Endothelial cell of umbilical vein (primary cell): ENCODE results near the gene CMTR1. TPM values are rescaled to one million over a fixed set of nuclear protein-coding genes. Genes with fewer than 3 reads are reported as not detected.

Experiments
- BruUV-seq: library from RNA; stranded (reverse); fragments of 400-500 nt; replicated peaks from 2 replicates; lab custom pipeline; 2021; lab: Mats Ljungman, UMichigan
- CTCF ChIA-PET: fragments of 300-600, 350-600 bp; sonication (Branson Sonifier 250); formaldehyde crosslinking; loops from one replicate; lab custom pipeline; 2021; ENCODE audit warnings: antibody characterized with exemption, inconsistent platforms; lab: Charles Lee
- POLR2A ChIA-PET: fragments of 300-600, 350-600 bp; sonication (Branson Sonifier 250); formaldehyde crosslinking; loops from one replicate; lab custom pipeline; 2021; ENCODE audit warnings: antibody characterized with exemption, inconsistent platforms; lab: Charles Lee
- DNase-seq: peaks from one replicate; pipeline ENCODE4 v3.0.0-alpha.2; 2011; ENCODE audit warnings: low read depth, low spot score
- FAIRE-seq: peaks from 2 replicates; lab custom pipeline; 2011; peaks lifted over from hg19 to GRCh38; lab: Jason Lieb, UNC
- H2AFZ ChIP-seq: 2 replicates; pipeline ENCODE4 v1.6.0; 2012; ENCODE audit warnings: low read depth, low read length, control low read depth, inconsistent platforms
- H3K27ac ChIP-seq: 2 replicates; pipeline ENCODE4 v1.5.1; 2011; ENCODE audit warnings: low read depth, mild to moderate bottlenecking, control low read depth, low read length, moderate library complexity; ENCODE audit not compliant: insufficient read depth
- H3K27me3 ChIP-seq, 2 experiments: 2 replicates each; pipeline versions ENCODE4 v1.6.0 to v1.6.1; 2011; ENCODE audit warnings: low read length in 2 of 2, mixed read lengths in 1 of 2; ENCODE audit not compliant: control insufficient read depth in 2 of 2, insufficient read depth in 2 of 2
- H3K36me3 ChIP-seq, 2 experiments: 2 replicates in 1 of 2; 3 replicates in 1 of 2; pipeline ENCODE4 v1.5.1; 2011; ENCODE audit warnings: low read length in 2 of 2, mild to moderate bottlenecking in 1 of 2, moderate library complexity in 1 of 2; ENCODE audit not compliant: control insufficient read depth in 2 of 2, insufficient read depth in 2 of 2; ENCODE audit errors: extremely low read depth in 1 of 2
- H3K4me1 ChIP-seq: 3 replicates; pipeline ENCODE4 v1.5.1; 2011; ENCODE audit warnings: mild to moderate bottlenecking, low read length; ENCODE audit not compliant: control insufficient read depth, insufficient read depth; ENCODE audit errors: extremely low read depth
- H3K4me2 ChIP-seq: 2 replicates; pipeline ENCODE4 v1.6.1; 2011; ENCODE audit warnings: low read length, control low read depth, mixed read lengths; ENCODE audit not compliant: insufficient read depth
- H3K4me3 ChIP-seq, 3 experiments: fragments of 200-600 bp in 1 of 3; sonication (generic), shearing (Covaris generic) in 1 of 3; replicated peaks in 1 of 3; 2 replicates each; pipeline ENCODE4 v1.5.1; 2011 to 2016; ENCODE audit warnings: control low read depth in 3 of 3, low read length in 3 of 3, mild to moderate bottlenecking in 2 of 3, inconsistent platforms in 1 of 3, low read depth in 1 of 3, moderate library complexity in 1 of 3; ENCODE audit not compliant: insufficient read depth in 1 of 3
- H3K79me2 ChIP-seq: 2 replicates; pipeline ENCODE4 v1.6.0; 2012; ENCODE audit warnings: low read length, inconsistent platforms; ENCODE audit not compliant: control insufficient read depth, insufficient read depth
- H3K9ac ChIP-seq: replicated peaks from 2 replicates; pipeline ENCODE3; 2011; ENCODE audit warnings: low read length, control low read depth; ENCODE audit not compliant: insufficient read depth; ENCODE audit errors: extremely low read depth
- H3K9me1 ChIP-seq: replicated peaks from 3 replicates; pipeline ENCODE4 v1.6.0; 2011; ENCODE audit warnings: mild to moderate bottlenecking, low read length; ENCODE audit not compliant: control insufficient read depth, insufficient read depth; ENCODE audit errors: extremely low read depth
- H3K9me3 ChIP-seq: replicated peaks from 2 replicates; pipeline ENCODE4 v1.5.1; 2012; ENCODE audit warnings: low read length, inconsistent platforms; ENCODE audit not compliant: control insufficient read depth, insufficient read depth
- H4K20me1 ChIP-seq: replicated peaks from 2 replicates; pipeline ENCODE3; 2011; ENCODE audit warnings: mild to moderate bottlenecking, low read length; ENCODE audit not compliant: control insufficient read depth, insufficient read depth; ENCODE audit errors: extremely low read depth
- CTCF ChIP-seq, 2 donors: IDR thresholded peaks; 1 replicate in 1 of 2; 2 replicates in 1 of 2; pipeline ENCODE4 v1.5.1; 2011; ENCODE audit warnings: low read length in 2 of 2, mild to moderate bottlenecking in 2 of 2, moderate library complexity in 2 of 2, control low read depth in 1 of 2, inconsistent platforms in 1 of 2, low read depth in 1 of 2; ENCODE audit not compliant: insufficient read depth in 1 of 2; ENCODE audit errors: extremely low read depth in 1 of 2
- EZH2 ChIP-seq: IDR thresholded peaks from 2 replicates; pipeline ENCODE4 v1.6.1; 2012; ENCODE audit warnings: borderline replicate concordance, low read depth, mild to moderate bottlenecking, moderate library complexity, low read length, inconsistent platforms; ENCODE audit not compliant: severe bottlenecking
- FOS ChIP-seq: IDR thresholded peaks from 2 replicates; pipeline ENCODE4 v1.6.1; 2011; ENCODE audit warnings: mild to moderate bottlenecking, low read length, moderate library complexity, borderline replicate concordance; ENCODE audit not compliant: insufficient read depth
- GATA2 ChIP-seq: IDR thresholded peaks from 2 replicates; pipeline ENCODE4 v1.7.0; 2011; ENCODE audit warnings: low read depth, mild to moderate bottlenecking, moderate library complexity, mixed read lengths, low read length; ENCODE audit not compliant: insufficient read length, insufficient read depth
- JUN ChIP-seq: IDR thresholded peaks from 2 replicates; pipeline ENCODE4 v1.6.1; 2011; ENCODE audit warnings: borderline replicate concordance, low read depth; ENCODE audit not compliant: insufficient read length, insufficient read depth
- MAX ChIP-seq: IDR thresholded peaks from 2 replicates; pipeline ENCODE4 v1.6.1; 2011; ENCODE audit not compliant: insufficient read depth, insufficient read length
- MYC ChIP-seq: IDR thresholded peaks from one replicate; pipeline ENCODE4 v1.6.1; 2011; ENCODE audit warnings: mild to moderate bottlenecking, low read depth, low read length
- POLR2A ChIP-seq: IDR thresholded peaks from 2 replicates; pipeline ENCODE4 v1.6.1; 2012; ENCODE audit warnings: low read depth, mild to moderate bottlenecking, control low read depth, low read length
- POLR2AphosphoS5 ChIP-seq: IDR thresholded peaks from 2 replicates; pipeline ENCODE4 v1.6.1; 2012; ENCODE audit warnings: low read depth, mild to moderate bottlenecking, control low read depth, low read length, moderate library complexity; ENCODE audit not compliant: insufficient read depth
- dilution Hi-C: fragments of 300-500 bp; cut with MboI; formaldehyde crosslinking; loops from one replicate; pipeline ENCODE4 v1.15.0; 2019; ENCODE audit warnings: low sequenced_read_pairs; ENCODE audit not compliant: extremely low pct_ligation_motif_present
- intact Hi-C: fragments of 100-400 bp; cut with micrococcal nuclease; formaldehyde crosslinking; loops from one replicate; pipeline ENCODE4 v1.10.0; 2022
- polyA plus RNA-seq, 4 experiments: library from polyadenylated mRNA; depleted of rRNA in 3 of 4; stranded (reverse) in 3 of 4; unstranded in 1 of 4; fragments of >200 nt; gene quantifications; 2 replicates each; pipeline versions ENCODE4 v1.2.1 to v1.2.3, GENCODE V29; 2011 to 2012; ENCODE audit warnings: missing spikeins in 1 of 4
- total RNA-seq: library from RNA; stranded (reverse); gene quantifications from 2 replicates; pipeline ENCODE4 v1.2.3, GENCODE V29; 2021

Gene CMTR1
- total and polyA plus RNA-seq, 2 donors (not counting 3 experiments of a cell fraction or from before 2014, with no cell fraction given) = 19.5 to 38.0 TPM

- ChIA-PET POLR2A (no interaction called here), CTCF (interaction anchor here (1.0 kb wide), 2 partner anchors 14 to 109 kb away, joined by 4 read pairs; no protein-coding TSS in a partner anchor)
- H3K27ac ChIP-seq = no peak overlapping the region
- no peaks in the 10 kb centered on the region for H4K20me1 ChIP-seq
- no peak overlapping the region for H3K9ac ChIP-seq
- no peaks in the 10 kb centered on the region for H3K79me2 ChIP-seq
- H3K4me3 ChIP-seq = no peak overlapping the region
- H3K36me3 ChIP-seq = peaks cover 8 to 23% of the 10 kb centered on the region in 2 experiments
- no peaks in the 10 kb centered on the region for H3K9me3 ChIP-seq
- H3K4me1 ChIP-seq = peaks cover 4% of the 10 kb centered on the region
- intact Hi-C loops (no loop called here), dilution Hi-C loops (no loop called here)
- no TSS peak for BruUV-seq
- FAIRE-seq = no peak
- no peak overlapping the region for H3K4me2 ChIP-seq
- TF ChIP-seq FOS (no peak), CTCF (IDR thresholded peaks at IDR 0.05; ENCODE audit: extremely low read depth in 1 of 2, insufficient read depth in 1 of 2, low read depth in 1 of 2, low read length in 2 of 2) (no peak), GATA2 (no peak), MAX (no peak), MYC (no peak), POLR2AphosphoS5 (no peak), EZH2 (no peak), POLR2A (no peak), JUN (no peak)
- no peak for DNase-seq
- H3K27me3 ChIP-seq = no peaks in the 10 kb centered on the region
- H2AFZ ChIP-seq = no peak overlapping the region
- no peaks in the 10 kb centered on the region for H3K9me1 ChIP-seq
Measured at GRCh38 chr6:37456816-37457560, 24.0 kb downstream of the CMTR1 start.
